HepG2 (cell line): Measurements from ENCODE around the gene ADAMTS16. TPM values are rescaled to one million over a fixed set of nuclear protein-coding genes. Genes with fewer than 3 reads are reported as not detected.

ENCODE experiments used
- ATAC-seq: fragments of 200-7000 bp; cut with Tn5 transposase; 3 replicates; pipeline ENCODE4 v1.9.1; 2020; ENCODE audit warnings: mild to moderate bottlenecking, moderate library complexity
- BruUV-seq: library from RNA; stranded (reverse); fragments of 400-500 nt; replicated peaks from 2 replicates; lab custom pipeline; 2021; lab: Mats Ljungman, UMichigan
- CTCF ChIA-PET: fragments of 300-600 bp; formaldehyde crosslinking; extraction: SDS; loops from one replicate; lab custom pipeline; 2021; ENCODE audit warnings: low total read pairs, inconsistent platforms, low intra/inter-chr PET ratio; lab: Yijun Ruan, JAX
- POLR2A ChIA-PET: fragments of 350-600 bp; sonication (Branson Sonifier 250); formaldehyde crosslinking; loops from one replicate; lab custom pipeline; 2020; ENCODE audit warnings: antibody characterized with exemption, inconsistent platforms; lab: Yijun Ruan, JAX
- DNase-seq: peaks from one replicate; pipeline ENCODE4 v3.0.0-alpha.2; 2015; ENCODE audit warnings: low spot score
- FAIRE-seq: peaks from 3 replicates; lab custom pipeline; 2011; peaks lifted over from hg19 to GRCh38; lab: Jason Lieb, UNC
- H2AFZ ChIP-seq: one replicate; pipeline ENCODE4 v1.6.1; 2011; ENCODE audit warnings: low read length, inconsistent platforms
- H3K27ac ChIP-seq: fragments of 300-600 bp; 3 replicates; pipeline ENCODE4 v1.8.0; 2011; ENCODE audit warnings: mixed run types, mild to moderate bottlenecking, mixed read lengths, low read length, inconsistent platforms; ENCODE audit not compliant: insufficient read depth; ENCODE audit errors: extremely low read length
- H3K27me3 ChIP-seq, 2 experiments: fragments of 200-600 bp in 1 of 2; 2 replicates in 1 of 2; 3 replicates in 1 of 2; pipeline versions ENCODE4 v1.6.0 to v1.8.0; 2011; ENCODE audit warnings: low read length in 2 of 2, mild to moderate bottlenecking in 2 of 2, moderate library complexity in 2 of 2, inconsistent platforms in 1 of 2; ENCODE audit not compliant: insufficient read depth in 2 of 2, control insufficient read depth in 1 of 2
- H3K36me3 ChIP-seq, 2 experiments: fragments of 200-600 bp in 1 of 2; replicated peaks in 1 of 2; 2 replicates in 1 of 2; 3 replicates in 1 of 2; pipeline versions ENCODE4 v1.5.1 to v1.8.0; 2011; ENCODE audit warnings: low read length in 2 of 2, inconsistent platforms in 1 of 2; ENCODE audit not compliant: insufficient read depth in 2 of 2, control insufficient read depth in 1 of 2
- H3K4me1 ChIP-seq: 2 replicates; pipeline ENCODE4 v1.5.1; 2012; ENCODE audit warnings: low read length, inconsistent platforms; ENCODE audit not compliant: insufficient read depth
- H3K4me2 ChIP-seq: 2 replicates; pipeline ENCODE4 v1.6.0; 2011; ENCODE audit warnings: low read depth, low read length, inconsistent platforms
- H3K4me3 ChIP-seq, 3 experiments: fragments of 200-600 bp in 1 of 3; sonication (generic), shearing (Covaris generic) in 1 of 3; replicated peaks in 1 of 3; 2 replicates each; pipeline ENCODE4 v1.5.1; 2011 to 2016; ENCODE audit warnings: low read length in 3 of 3, inconsistent platforms in 2 of 3, low read depth in 2 of 3, mild to moderate bottlenecking in 2 of 3, control low read depth in 1 of 3, mixed read lengths in 1 of 3; ENCODE audit not compliant: insufficient read depth in 1 of 3
- H3K79me2 ChIP-seq: one replicate; pipeline ENCODE4 v1.6.1; 2011; ENCODE audit warnings: low read length, inconsistent platforms; ENCODE audit not compliant: insufficient read depth
- H3K9ac ChIP-seq: 2 replicates; pipeline ENCODE4 v1.6.0; 2011; ENCODE audit warnings: mild to moderate bottlenecking, low read depth, low read length, inconsistent platforms; ENCODE audit not compliant: insufficient read depth
- H3K9me3 ChIP-seq: 2 replicates; pipeline ENCODE4 v1.5.1; 2012; ENCODE audit warnings: mild to moderate bottlenecking, low read length
- H4K20me1 ChIP-seq: 2 replicates; pipeline ENCODE4 v1.6.0; 2011; ENCODE audit warnings: inconsistent platforms, mild to moderate bottlenecking, low read length, moderate library complexity; ENCODE audit not compliant: insufficient read depth
- ARNT ChIP-seq: fragments of 450-650 bp; IDR thresholded peaks from 2 replicates; pipeline ENCODE4 v1.6.1; 2017
- BORCS8-MEF2B ChIP-seq: sonication (generic); formaldehyde crosslinking; IDR thresholded peaks from 2 replicates; pipeline ENCODE4 v1.8.0; 2022; ENCODE audit warnings: mild to moderate bottlenecking, missing genetic modification reagents
- CBX5 ChIP-seq: sonication (generic); formaldehyde crosslinking; IDR thresholded peaks from 2 replicates; pipeline ENCODE4 v1.4.0; 2020; ENCODE audit warnings: missing genetic modification reagents, borderline replicate concordance
- CREB1 ChIP-seq, 2 experiments: fragments of 450-650 bp in 1 of 2; IDR thresholded peaks; 2 replicates each; pipeline ENCODE4 v1.6.1; 2016 to 2017; ENCODE audit warnings: control low read depth in 1 of 2, mild to moderate bottlenecking in 1 of 2, missing compliant biosample characterization in 1 of 2, missing genetic modification characterization in 1 of 2
- EP300 ChIP-seq, 3 experiments: sonication (generic) in 1 of 3; formaldehyde crosslinking in 1 of 3; IDR thresholded peaks; 2 replicates each; pipeline versions ENCODE4 v1.5.1 to v1.6.1; 2011 to 2020; ENCODE audit warnings: low read depth in 2 of 3, low read length in 2 of 3, borderline replicate concordance in 1 of 3, improper control_type of control experiment in 1 of 3, mild to moderate bottlenecking in 1 of 3, missing genetic modification reagents in 1 of 3, moderate library complexity in 1 of 3
- HNF4G ChIP-seq, 2 experiments: sonication (generic) in 1 of 2; formaldehyde crosslinking in 1 of 2; IDR thresholded peaks; 2 replicates each; pipeline versions ENCODE4 v1.4.0 to v1.6.1; 2011 to 2020; ENCODE audit warnings: borderline replicate concordance in 2 of 2, low read depth in 2 of 2, mild to moderate bottlenecking in 2 of 2, low read length in 1 of 2, missing genetic modification reagents in 1 of 2, moderate library complexity in 1 of 2
- KLF15 ChIP-seq: sonication (generic); formaldehyde crosslinking; IDR thresholded peaks from 2 replicates; pipeline ENCODE4 v1.8.1; 2023; ENCODE audit warnings: borderline replicate concordance, mild to moderate bottlenecking, inconsistent platforms, missing genetic modification reagents, mixed read lengths
- NCOA5 ChIP-seq: sonication (generic); formaldehyde crosslinking; IDR thresholded peaks from 2 replicates; pipeline ENCODE4 v1.4.0; 2020; ENCODE audit warnings: missing genetic modification reagents
- NR3C1 ChIP-seq: sonication (generic); formaldehyde crosslinking; IDR thresholded peaks from 2 replicates; pipeline ENCODE4 v1.4.0; 2020; ENCODE audit warnings: missing genetic modification reagents
- PHF5A ChIP-seq: IDR thresholded peaks from one replicate; pipeline ENCODE4 v1.6.1; 2018; ENCODE audit warnings: low read depth, missing genetic modification reagents; ENCODE audit not compliant: unreplicated experiment
- U2AF2 ChIP-seq: fragments of 200-400 bp; formaldehyde crosslinking; IDR thresholded peaks from 2 replicates; pipeline ENCODE4 v1.6.1; 2017; ENCODE audit warnings: low read depth, mild to moderate bottlenecking, low read length
- ZNF556 ChIP-seq: sonication (generic); formaldehyde crosslinking; IDR thresholded peaks from 2 replicates; pipeline ENCODE4 v1.4.0; 2020; ENCODE audit warnings: mild to moderate bottlenecking, missing genetic modification reagents, borderline replicate concordance
- ZNF644 ChIP-seq: IDR thresholded peaks from 2 replicates; pipeline ENCODE4 v1.6.1; 2016; ENCODE audit warnings: low read depth
- ZSCAN31 ChIP-seq: sonication (generic); formaldehyde crosslinking; IDR thresholded peaks from 2 replicates; pipeline ENCODE4 v1.5.0; 2020; ENCODE audit warnings: low read depth, mild to moderate bottlenecking, missing genetic modification reagents
- WGBS: methylation state at CpG from one replicate; pipeline ENCODE4 v1.1.6; 2017; ENCODE audit warnings: low lambda C conversion rate; 5-methylcytosine and 5-hydroxymethylcytosine counted together
- in situ Hi-C: cut with HindIII; loops from 2 replicates; pipeline ENCODE4 v1.10.0; 2017; ENCODE audit warnings: low pct_unique_long_range_greater_than_20kb; ENCODE audit not compliant: extremely low pct_ligation_motif_present
- intact Hi-C: fragments of 100-400 bp; cut with micrococcal nuclease; formaldehyde crosslinking; loops from one replicate; pipeline ENCODE4 v1.10.0; 2022; ENCODE audit not compliant: unreplicated experiment
- polyA plus RNA-seq, 8 experiments: library from polyadenylated mRNA; depleted of rRNA in 3 of 8; stranded (reverse) in 7 of 8; unstranded in 1 of 8; fragments of >200 nt; fragmentation: Illumina TruSeq in 4 of 8; extraction: Trizol in 4 of 8; gene quantifications; 2 replicates each; pipeline versions ENCODE4 v1.2.1 to v1.2.3, GENCODE V29; 2011 to 2016; ENCODE audit warnings: low read depth in 4 of 8, missing spikeins in 1 of 8, mixed read lengths in 1 of 8; ENCODE audit not compliant: insufficient read depth in 1 of 8
- total RNA-seq, 5 experiments: library from RNA; depleted of rRNA; stranded (reverse); fragments of >200 nt; fragmentation: Illumina TruSeq; extraction: Trizol; gene quantifications; 2 replicates each; pipeline ENCODE4 v1.2.3, GENCODE V29; 2016; ENCODE audit warnings: low read depth in 1 of 5

The ADAMTS16 gene
- total and polyA plus RNA-seq, 2 of the 13 experiments (the other 11 are each of a cell fraction or from before 2014, with no cell fraction given), result 0.02 to 0.03 TPM

DNA sequence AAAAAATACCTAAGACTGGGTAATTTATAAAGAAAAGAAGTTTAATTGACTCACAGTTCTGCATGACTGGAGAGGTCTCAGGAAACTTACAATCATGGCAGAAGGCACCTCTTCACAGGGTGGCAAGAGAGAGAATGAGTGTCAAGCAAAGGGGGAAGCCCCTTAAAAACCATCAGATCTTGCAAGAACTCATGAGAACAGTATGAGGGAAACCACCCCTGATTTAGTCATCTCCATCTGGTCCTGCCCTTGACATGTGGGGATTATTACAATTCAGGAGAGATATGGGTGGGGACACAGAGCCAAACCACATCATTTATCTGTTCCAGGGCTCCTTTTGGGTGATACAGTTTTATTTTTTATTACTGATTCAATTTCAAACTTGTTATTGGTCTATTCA, 23.2 kb upstream of the ADAMTS16 start:
- Histone ChIP-seq H3K9ac (no peak overlapping the region), H3K79me2 (no peaks in the 10 kb centered on the region), H3K27me3 (no peaks in the 10 kb centered on the region), H3K4me3 (no peak overlapping the region), H3K27ac (no peak overlapping the region), H3K36me3 (no peaks in the 10 kb centered on the region), H3K4me2 (no peak overlapping the region), H3K4me1 (no peaks in the 10 kb centered on the region), H4K20me1 (no peaks in the 10 kb centered on the region), H3K9me3 (no peaks in the 10 kb centered on the region), H2AFZ (no peak overlapping the region)
- ChIA-PET CTCF (no interaction called here), POLR2A (no interaction called here)
- intact Hi-C loops, result no loop called here
- in situ Hi-C loops, result no loop called here
- no TSS peak for BruUV-seq
- no peak for FAIRE-seq
- DNase-seq, result no peak
- TF ChIP-seq U2AF2 (no peak), BORCS8-MEF2B (CRISPR knock-in tag) (no peak), KLF15 (CRISPR knock-in tag) (no peak), PHF5A (CRISPR knock-in tag) (no peak)
- ATAC-seq, result no peak

DNA sequence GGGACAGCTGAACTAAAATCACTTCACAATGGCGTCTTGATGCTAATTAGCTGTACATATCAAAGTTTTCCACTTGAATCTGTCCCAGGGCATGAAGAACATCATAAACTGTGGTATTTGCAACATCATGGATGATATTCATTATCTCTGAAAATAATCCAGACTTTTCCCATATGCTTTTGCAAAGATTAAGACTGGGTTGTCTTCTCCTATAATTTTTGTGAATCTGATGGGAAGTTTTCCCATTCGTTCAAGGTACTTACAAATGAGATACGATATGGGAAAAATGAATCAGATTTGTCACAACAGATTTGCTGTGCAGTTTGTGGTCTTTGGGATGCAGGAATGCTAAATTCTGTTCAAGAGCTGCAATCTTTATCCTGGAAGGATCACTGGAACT, 17.4 kb upstream of the ADAMTS16 start:
- H3K36me3 ChIP-seq, result no peaks in the 10 kb centered on the region
- H3K4me2 ChIP-seq, result no peak overlapping the region
- no peak overlapping the region for H2AFZ ChIP-seq
- in situ Hi-C loops, result no loop called here
- FAIRE-seq (no peak), ATAC-seq (no peak), DNase-seq (no peak)
- POLR2A ChIA-PET, result no interaction called here
- H3K4me3 ChIP-seq, result no peak overlapping the region
- no peaks in the 10 kb centered on the region for H3K4me1 ChIP-seq
- no peak overlapping the region for H3K27ac ChIP-seq
- CTCF ChIA-PET, result no interaction called here
- intact Hi-C loops, result no loop called here
- 4% methylated on average over 3 of the region's 3 CpGs for WGBS
- H3K9me3 ChIP-seq, result no peaks in the 10 kb centered on the region
- no peak for TF ChIP-seq CBX5 (CRISPR knock-in tag)
- no peak for TF ChIP-seq EP300 (IDR thresholded peaks at IDR 0.05; ENCODE audit: low read depth in 2 of 2, low read length in 2 of 2)
- no peak for TF ChIP-seq EP300 (CRISPR knock-in tag; IDR thresholded peaks at IDR 0.05; ENCODE audit: borderline replicate concordance)
- TF ChIP-seq ZSCAN31 (CRISPR knock-in tag), result no peak
- TF ChIP-seq HNF4G (IDR thresholded peaks at IDR 0.05; ENCODE audit: borderline replicate concordance, low read depth, low read length), result no peak
- TF ChIP-seq HNF4G (CRISPR knock-in tag; IDR thresholded peaks at IDR 0.05; ENCODE audit: borderline replicate concordance, low read depth), result no peak
- TF ChIP-seq NCOA5 (CRISPR knock-in tag), result no peak
- TF ChIP-seq ZNF644 (CRISPR knock-in tag), result no peak
- TF ChIP-seq CREB1 (IDR thresholded peaks at IDR 0.05), result no peak
- TF ChIP-seq CREB1 (CRISPR knock-in tag; IDR thresholded peaks at IDR 0.05), result no peak
- no peak for TF ChIP-seq NR3C1 (CRISPR knock-in tag)
- TF ChIP-seq ARNT, result no peak
- TF ChIP-seq ZNF556 (CRISPR knock-in tag), result no peak
- no peaks in the 10 kb centered on the region; a peak in 1 of 5 replicates for H3K27me3 ChIP-seq
- H3K79me2 ChIP-seq, result no peaks in the 10 kb centered on the region
- BruUV-seq, result no TSS peak
- no peak overlapping the region for H3K9ac ChIP-seq
- no peaks in the 10 kb centered on the region for H4K20me1 ChIP-seq
